K562 (cell line): ENCODE measurements around the gene HAPLN1.
"Not testable (repeated sequence)": the region's sequence is repeated elsewhere in the genome, so short reads cannot be mapped to it uniquely, and the experiment has no call there.

Source experiments
- EZH2 ChIP-seq: IDR thresholded peaks from 2 replicates; pipeline ENCODE4 v1.6.1; 2012; ENCODE audit warnings: low read depth, mild to moderate bottlenecking, inconsistent platforms, low read length, borderline replicate concordance
- GABPA ChIP-seq: fragments of 200-800 bp; sonication (Bioruptor generic); conservative IDR thresholded peaks from 2 replicates; pipeline ENCODE4 v1.6.1; 2016; ENCODE audit warnings: low read depth, missing genetic modification characterization, missing compliant biosample characterization
- GTF2F1 ChIP-seq: IDR thresholded peaks from 2 replicates; pipeline ENCODE4 v1.6.1; 2011; ENCODE audit warnings: low read depth, low read length, improper control_type of control experiment
- HCFC1 ChIP-seq: IDR thresholded peaks from 2 replicates; pipeline ENCODE4 v1.6.1; 2012; ENCODE audit warnings: low read depth, low read length, improper control_type of control experiment
- ZNF274 ChIP-seq: IDR thresholded peaks from 2 replicates; pipeline ENCODE4 v1.6.1; 2011; ENCODE audit warnings: low read depth, mild to moderate bottlenecking, low read length, moderate library complexity, borderline replicate concordance
- TF ChIP-seq, protein P1 (sequence below), 3 experiments: IDR thresholded peaks in 2 of 3; conservative IDR thresholded peaks in 1 of 3; 2 replicates each; pipeline ENCODE4 v1.5.1; 2011 to 2012; ENCODE audit warnings: low read length in 3 of 3, mild to moderate bottlenecking in 3 of 3, control low read depth in 2 of 3, improper control_type of control experiment in 1 of 3, inconsistent platforms in 1 of 3, low read depth in 1 of 3, mixed read lengths in 1 of 3, moderate library complexity in 1 of 3; ENCODE audit not compliant: insufficient read depth in 2 of 3
- TF ChIP-seq, protein P2 (sequence below): sonication (generic); formaldehyde crosslinking; IDR thresholded peaks from 2 replicates; pipeline ENCODE4 v1.5.0; 2020; ENCODE audit warnings: missing genetic modification reagents
- TF ChIP-seq, protein P3 (sequence below): fragments of 250-450 bp; sonication (Bioruptor Pico); IDR thresholded peaks from 2 replicates; pipeline ENCODE4 v1.8.0; 2021; ENCODE audit warnings: moderate library complexity, mild to moderate bottlenecking, inconsistent platforms

DNA sequence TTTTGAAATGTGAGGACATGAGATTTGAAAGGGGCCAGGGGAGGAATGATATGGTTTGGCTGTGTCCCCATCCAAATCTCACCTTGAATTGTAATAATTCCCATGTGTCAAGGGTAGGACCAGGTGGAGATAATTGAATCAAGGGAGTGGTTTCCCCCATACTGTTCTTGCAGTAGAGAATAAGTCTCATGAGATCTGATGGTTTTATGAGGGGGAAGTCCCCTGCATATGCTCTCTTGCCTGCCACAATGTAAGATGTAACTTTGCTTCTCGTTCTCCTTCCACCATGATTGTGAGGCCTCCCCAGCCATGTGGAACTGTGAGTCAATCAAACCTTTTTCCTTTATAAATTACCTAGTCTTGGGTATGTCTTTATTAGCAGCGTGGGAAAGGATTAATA lies 15.5 kb upstream of the HAPLN1 start:
- not testable (repeated sequence) for TF ChIP-seq GTF2F1; GABPA (tag); EZH2; ZNF274; HCFC1
- TF ChIP-seq, protein P1, sequence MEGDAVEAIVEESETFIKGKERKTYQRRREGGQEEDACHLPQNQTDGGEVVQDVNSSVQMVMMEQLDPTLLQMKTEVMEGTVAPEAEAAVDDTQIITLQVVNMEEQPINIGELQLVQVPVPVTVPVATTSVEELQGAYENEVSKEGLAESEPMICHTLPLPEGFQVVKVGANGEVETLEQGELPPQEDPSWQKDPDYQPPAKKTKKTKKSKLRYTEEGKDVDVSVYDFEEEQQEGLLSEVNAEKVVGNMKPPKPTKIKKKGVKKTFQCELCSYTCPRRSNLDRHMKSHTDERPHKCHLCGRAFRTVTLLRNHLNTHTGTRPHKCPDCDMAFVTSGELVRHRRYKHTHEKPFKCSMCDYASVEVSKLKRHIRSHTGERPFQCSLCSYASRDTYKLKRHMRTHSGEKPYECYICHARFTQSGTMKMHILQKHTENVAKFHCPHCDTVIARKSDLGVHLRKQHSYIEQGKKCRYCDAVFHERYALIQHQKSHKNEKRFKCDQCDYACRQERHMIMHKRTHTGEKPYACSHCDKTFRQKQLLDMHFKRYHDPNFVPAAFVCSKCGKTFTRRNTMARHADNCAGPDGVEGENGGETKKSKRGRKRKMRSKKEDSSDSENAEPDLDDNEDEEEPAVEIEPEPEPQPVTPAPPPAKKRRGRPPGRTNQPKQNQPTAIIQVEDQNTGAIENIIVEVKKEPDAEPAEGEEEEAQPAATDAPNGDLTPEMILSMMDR (IDR thresholded peaks at IDR 0.05 in 2 of 3, conservative IDR thresholded peaks at IDR 0.05 in 1 of 3; ENCODE audit: insufficient read depth in 2 of 3, low read depth in 1 of 3, low read length in 3 of 3): not testable (repeated sequence)
- TF ChIP-seq, protein P2, sequence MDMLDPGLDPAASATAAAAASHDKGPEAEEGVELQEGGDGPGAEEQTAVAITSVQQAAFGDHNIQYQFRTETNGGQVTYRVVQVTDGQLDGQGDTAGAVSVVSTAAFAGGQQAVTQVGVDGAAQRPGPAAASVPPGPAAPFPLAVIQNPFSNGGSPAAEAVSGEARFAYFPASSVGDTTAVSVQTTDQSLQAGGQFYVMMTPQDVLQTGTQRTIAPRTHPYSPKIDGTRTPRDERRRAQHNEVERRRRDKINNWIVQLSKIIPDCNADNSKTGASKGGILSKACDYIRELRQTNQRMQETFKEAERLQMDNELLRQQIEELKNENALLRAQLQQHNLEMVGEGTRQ (CRISPR knock-in tag): not testable (repeated sequence)
- TF ChIP-seq, protein P3, sequence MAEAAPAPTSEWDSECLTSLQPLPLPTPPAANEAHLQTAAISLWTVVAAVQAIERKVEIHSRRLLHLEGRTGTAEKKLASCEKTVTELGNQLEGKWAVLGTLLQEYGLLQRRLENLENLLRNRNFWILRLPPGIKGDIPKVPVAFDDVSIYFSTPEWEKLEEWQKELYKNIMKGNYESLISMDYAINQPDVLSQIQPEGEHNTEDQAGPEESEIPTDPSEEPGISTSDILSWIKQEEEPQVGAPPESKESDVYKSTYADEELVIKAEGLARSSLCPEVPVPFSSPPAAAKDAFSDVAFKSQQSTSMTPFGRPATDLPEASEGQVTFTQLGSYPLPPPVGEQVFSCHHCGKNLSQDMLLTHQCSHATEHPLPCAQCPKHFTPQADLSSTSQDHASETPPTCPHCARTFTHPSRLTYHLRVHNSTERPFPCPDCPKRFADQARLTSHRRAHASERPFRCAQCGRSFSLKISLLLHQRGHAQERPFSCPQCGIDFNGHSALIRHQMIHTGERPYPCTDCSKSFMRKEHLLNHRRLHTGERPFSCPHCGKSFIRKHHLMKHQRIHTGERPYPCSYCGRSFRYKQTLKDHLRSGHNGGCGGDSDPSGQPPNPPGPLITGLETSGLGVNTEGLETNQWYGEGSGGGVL (CRISPR knock-in tag): not testable (repeated sequence)
